Vagina (tissue), 2 donors: Measurements from ENCODE around the gene KDM6B. TPM values are rescaled to one million over a fixed set of nuclear protein-coding genes. Genes with fewer than 3 reads are reported as not detected.

Experiments
- DNase-seq, 2 donors: peaks; one replicate each; pipeline ENCODE4 v3.0.0-alpha.2; 2017; ENCODE audit errors: extremely low spot score in 2 of 2
- H3K27ac ChIP-seq: fragments of 200-600 bp; sonication (generic); one replicate; pipeline ENCODE4 v1.5.1; 2019
- H3K27me3 ChIP-seq: fragments of 200-600 bp; sonication (generic); one replicate; pipeline ENCODE4 v1.5.1; 2019
- H3K36me3 ChIP-seq, 2 donors: fragments of 200-600 bp; sonication (generic); one replicate each; pipeline ENCODE4 v1.5.1; 2017 to 2019
- H3K4me1 ChIP-seq: fragments of 200-600 bp; sonication (generic); one replicate; pipeline ENCODE4 v1.5.1; 2019
- H3K4me3 ChIP-seq, 2 donors: fragments of 200-600 bp; sonication (generic); 1 replicate in 1 of 2; 2 replicates in 1 of 2; pipeline ENCODE4 v1.5.1; 2016 to 2019
- H3K9me3 ChIP-seq: fragments of 200-600 bp; sonication (generic); one replicate; pipeline ENCODE4 v1.5.1; 2019
- POLR2A ChIP-seq, 2 donors: fragments of 450-650 bp; IDR thresholded peaks; one replicate each; pipeline ENCODE4 v1.6.1; 2017; ENCODE audit warnings: antibody characterized with exemption in 2 of 2, mild to moderate bottlenecking in 2 of 2, moderate library complexity in 2 of 2
- POLR2AphosphoS5 ChIP-seq, 2 donors: sonication (generic); formaldehyde crosslinking; IDR thresholded peaks; one replicate each; pipeline ENCODE4 v1.9.0; 2017; ENCODE audit warnings: antibody characterized with exemption in 2 of 2, mild to moderate bottlenecking in 2 of 2, low read depth in 1 of 2; ENCODE audit not compliant: insufficient read depth in 1 of 2
- intact Hi-C: fragments of 100-400 bp; cut with DNase I; formaldehyde crosslinking; loops from one replicate; pipeline ENCODE4 v1.15.1; 2023
- total RNA-seq: library from RNA; depleted of rRNA; stranded (reverse); fragments of >200 nt; gene quantifications from one replicate; pipeline ENCODE4 v1.2.3, GENCODE V29; 2016
- TF ChIP-seq, protein P1 (sequence below), 3 experiments: fragments of 450-650 bp in 2 of 3; fragments of 200-600 bp in 1 of 3; sonication (generic) in 1 of 3; IDR thresholded peaks; one replicate each; pipeline ENCODE4 v1.5.1; 2017 to 2019; ENCODE audit warnings: antibody characterized with exemption in 3 of 3, mild to moderate bottlenecking in 2 of 3, moderate library complexity in 2 of 3

KDM6B gene
- total RNA-seq, 1 donor from 2014 or later = 12.5 TPM

DNA sequence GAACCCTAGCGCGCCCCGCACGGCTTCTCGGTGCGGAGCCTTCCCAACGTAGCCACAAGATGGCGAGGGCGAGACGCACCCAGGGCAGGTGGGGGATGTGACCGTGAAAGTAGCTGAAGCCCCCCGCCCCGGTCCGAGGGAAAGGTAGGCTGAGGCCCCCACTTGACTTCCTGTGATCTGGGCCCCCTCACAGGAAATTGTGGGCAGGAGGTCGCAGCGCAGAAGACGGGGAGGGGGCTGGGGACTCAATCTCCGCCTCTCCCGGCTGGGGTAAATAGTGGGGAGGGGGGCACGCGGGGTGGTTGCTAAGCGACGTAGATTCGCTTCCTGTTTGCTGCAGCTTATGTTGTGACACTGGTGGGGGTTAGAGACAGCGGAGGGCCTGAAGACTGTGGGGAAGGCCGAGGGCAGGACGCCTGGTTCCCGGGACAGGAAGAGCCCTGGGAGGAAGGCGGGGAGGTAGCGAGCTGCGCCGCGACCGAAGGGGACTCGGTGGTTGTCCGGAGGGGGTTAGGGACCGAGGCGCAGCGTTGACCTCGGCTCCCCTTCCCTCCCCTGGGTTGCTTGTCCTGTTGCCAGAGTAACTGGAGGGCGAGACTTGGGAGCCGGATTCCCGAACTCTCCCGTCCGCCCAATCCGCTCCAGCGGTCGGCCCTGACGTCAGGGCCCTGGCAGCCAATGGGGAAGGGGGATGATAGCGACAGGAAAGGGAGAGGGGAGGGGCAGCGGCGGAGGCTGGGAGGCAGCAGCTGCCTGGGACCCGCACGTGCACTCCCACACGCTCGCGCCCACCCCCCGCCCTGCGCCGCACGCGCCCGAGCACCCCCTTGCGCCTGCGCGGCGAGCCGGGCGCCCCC lies 1.2 kb downstream of the KDM6B start:
- DNase-seq = peak in 1 of 2 donors; percentile 98
- no peaks in the 10 kb centered on the region for H3K36me3 ChIP-seq
- intact Hi-C loops = loop anchor here (5.0 kb wide), 1 partner anchor 208 kb away; the partner anchor contains the start of gene SAT2
- H3K4me1 ChIP-seq = peaks cover 46% of the 10 kb centered on the region
- peak overlapping the region; percentile 99 for H3K27ac ChIP-seq
- peak overlapping the region; percentile 70 to 95 for H3K4me3 ChIP-seq
- TF ChIP-seq POLR2AphosphoS5 (IDR thresholded peaks at IDR 0.05; ENCODE audit: insufficient read depth in 1 of 2, low read depth in 1 of 2) = peak; percentile 69 to 93
- TF ChIP-seq, protein P1, sequence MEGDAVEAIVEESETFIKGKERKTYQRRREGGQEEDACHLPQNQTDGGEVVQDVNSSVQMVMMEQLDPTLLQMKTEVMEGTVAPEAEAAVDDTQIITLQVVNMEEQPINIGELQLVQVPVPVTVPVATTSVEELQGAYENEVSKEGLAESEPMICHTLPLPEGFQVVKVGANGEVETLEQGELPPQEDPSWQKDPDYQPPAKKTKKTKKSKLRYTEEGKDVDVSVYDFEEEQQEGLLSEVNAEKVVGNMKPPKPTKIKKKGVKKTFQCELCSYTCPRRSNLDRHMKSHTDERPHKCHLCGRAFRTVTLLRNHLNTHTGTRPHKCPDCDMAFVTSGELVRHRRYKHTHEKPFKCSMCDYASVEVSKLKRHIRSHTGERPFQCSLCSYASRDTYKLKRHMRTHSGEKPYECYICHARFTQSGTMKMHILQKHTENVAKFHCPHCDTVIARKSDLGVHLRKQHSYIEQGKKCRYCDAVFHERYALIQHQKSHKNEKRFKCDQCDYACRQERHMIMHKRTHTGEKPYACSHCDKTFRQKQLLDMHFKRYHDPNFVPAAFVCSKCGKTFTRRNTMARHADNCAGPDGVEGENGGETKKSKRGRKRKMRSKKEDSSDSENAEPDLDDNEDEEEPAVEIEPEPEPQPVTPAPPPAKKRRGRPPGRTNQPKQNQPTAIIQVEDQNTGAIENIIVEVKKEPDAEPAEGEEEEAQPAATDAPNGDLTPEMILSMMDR (IDR thresholded peaks at IDR 0.05) = peak; percentile 41 to 87 (median 72)
- TF ChIP-seq POLR2A (IDR thresholded peaks at IDR 0.05) = peak in 1 of 2 donors; percentile 72
- no peaks in the 10 kb centered on the region for H3K9me3 ChIP-seq
- no peaks in the 10 kb centered on the region for H3K27me3 ChIP-seq

DNA sequence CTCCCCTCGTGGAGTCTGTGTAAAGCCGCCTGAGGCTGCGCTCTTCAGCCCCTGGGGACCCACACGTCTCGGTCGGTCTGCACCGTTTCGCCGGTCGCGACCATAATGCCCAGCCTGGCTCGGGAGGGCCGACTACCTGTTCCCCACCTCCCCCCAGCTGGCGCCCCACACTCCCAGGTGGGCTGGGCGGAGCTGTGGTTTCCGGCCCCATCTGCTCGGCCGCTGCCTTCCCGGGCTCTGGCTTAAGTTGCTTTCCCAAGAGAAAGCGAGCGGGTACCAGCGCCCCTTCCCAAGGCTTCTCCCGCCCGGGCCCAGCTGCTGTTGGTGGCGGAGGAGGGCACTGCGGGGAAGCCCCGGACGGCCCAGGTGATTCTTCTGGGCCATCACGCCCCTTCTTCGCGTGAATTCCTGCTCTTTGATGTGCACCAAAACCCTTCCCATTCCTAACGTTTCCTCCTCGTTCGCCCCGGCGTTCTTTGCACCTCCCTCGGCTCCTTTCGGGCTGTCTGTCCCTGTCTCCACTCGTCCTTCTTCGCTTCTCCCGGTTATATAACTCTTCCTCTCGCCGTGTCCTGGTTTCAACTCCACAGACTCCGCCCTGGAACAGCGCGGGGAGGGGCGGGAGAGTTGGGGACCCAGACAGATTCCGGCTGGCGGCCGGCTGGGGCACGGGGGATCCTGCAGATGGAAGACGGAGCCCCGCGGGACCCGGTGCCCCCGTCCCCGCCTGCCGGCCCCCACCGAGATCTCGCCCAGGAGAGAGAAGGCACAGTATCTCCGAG lies 2.0 kb downstream of the KDM6B start:
- peak overlapping the region; percentile 99 for H3K27ac ChIP-seq
- TF ChIP-seq, protein P1 (IDR thresholded peaks at IDR 0.05) = no peak
- TF ChIP-seq POLR2A (IDR thresholded peaks at IDR 0.05) (peak in 1 of 2 donors; percentile 5), POLR2AphosphoS5 (IDR thresholded peaks at IDR 0.05; ENCODE audit: insufficient read depth in 1 of 2, low read depth in 1 of 2) (peak in 1 of 2 donors; percentile 78)
- H3K4me3 ChIP-seq = peak overlapping the region; percentile 70 to 95
- no peak for DNase-seq
- intact Hi-C loops = loop anchor here (5.0 kb wide), 1 partner anchor 209 kb away; the partner anchor contains the start of gene SAT2
- H3K27me3 ChIP-seq = no peaks in the 10 kb centered on the region
- no peaks in the 10 kb centered on the region for H3K9me3 ChIP-seq
- peaks cover 54% of the 10 kb centered on the region for H3K4me1 ChIP-seq
- no peaks in the 10 kb centered on the region for H3K36me3 ChIP-seq

DNA sequence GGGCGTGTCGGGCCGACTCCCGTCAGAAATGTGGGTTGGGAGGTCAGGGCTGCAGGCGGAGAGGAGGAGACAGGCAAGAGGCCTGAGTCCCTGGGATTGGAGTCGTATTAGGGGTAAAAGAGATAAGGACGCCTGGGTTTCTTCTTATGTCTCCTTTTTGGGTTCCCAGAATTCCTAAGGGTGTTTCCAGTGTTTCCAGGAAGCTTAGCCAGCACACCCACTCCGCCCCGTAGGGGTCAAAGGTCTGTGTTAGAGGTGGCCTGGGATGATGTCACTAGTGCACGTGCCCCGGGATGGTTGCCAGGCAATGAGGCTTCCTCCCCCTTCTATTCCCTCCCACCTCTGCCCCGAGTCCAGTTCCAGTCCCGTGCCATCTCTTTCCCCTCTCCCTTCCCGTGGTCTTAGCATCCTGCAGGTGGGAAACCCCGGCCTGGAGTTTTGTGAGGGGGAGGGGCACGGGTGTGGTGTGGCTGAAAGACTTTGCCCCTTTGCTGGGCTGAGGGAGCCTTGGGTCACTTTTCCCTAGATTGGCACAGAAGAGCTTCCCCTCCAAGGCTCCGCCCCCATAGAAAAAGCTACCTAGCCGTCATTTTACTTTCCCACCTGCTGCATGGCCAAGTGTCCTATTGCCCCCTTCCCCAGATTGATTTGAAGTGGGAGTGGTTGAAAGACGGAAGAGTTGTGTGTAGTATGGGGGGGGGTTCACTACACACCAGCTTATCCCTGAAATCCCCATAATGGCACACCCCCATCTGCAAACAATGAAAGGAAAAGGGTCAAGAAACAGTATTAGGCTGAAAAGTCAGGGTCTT lies 2.8 kb downstream of the KDM6B start:
- peak overlapping the region; percentile 70 to 95 for H3K4me3 ChIP-seq
- H3K9me3 ChIP-seq = no peaks in the 10 kb centered on the region
- no peaks in the 10 kb centered on the region for H3K27me3 ChIP-seq
- H3K36me3 ChIP-seq = no peaks in the 10 kb centered on the region
- intact Hi-C loops = loop anchor here (5.0 kb wide), 1 partner anchor 210 kb away; the partner anchor contains the start of gene SAT2
- peaks cover 59% of the 10 kb centered on the region for H3K4me1 ChIP-seq
- H3K27ac ChIP-seq = peak overlapping the region; percentile 99
- TF ChIP-seq POLR2A (IDR thresholded peaks at IDR 0.05) = peak in 1 of 2 donors; percentile 45
- TF ChIP-seq POLR2AphosphoS5 (IDR thresholded peaks at IDR 0.05; ENCODE audit: insufficient read depth in 1 of 2, low read depth in 1 of 2) = peak; percentile 52 to 70
- TF ChIP-seq, protein P1 (IDR thresholded peaks at IDR 0.05) = no peak
- DNase-seq = peak in 1 of 2 donors; percentile 95

DNA sequence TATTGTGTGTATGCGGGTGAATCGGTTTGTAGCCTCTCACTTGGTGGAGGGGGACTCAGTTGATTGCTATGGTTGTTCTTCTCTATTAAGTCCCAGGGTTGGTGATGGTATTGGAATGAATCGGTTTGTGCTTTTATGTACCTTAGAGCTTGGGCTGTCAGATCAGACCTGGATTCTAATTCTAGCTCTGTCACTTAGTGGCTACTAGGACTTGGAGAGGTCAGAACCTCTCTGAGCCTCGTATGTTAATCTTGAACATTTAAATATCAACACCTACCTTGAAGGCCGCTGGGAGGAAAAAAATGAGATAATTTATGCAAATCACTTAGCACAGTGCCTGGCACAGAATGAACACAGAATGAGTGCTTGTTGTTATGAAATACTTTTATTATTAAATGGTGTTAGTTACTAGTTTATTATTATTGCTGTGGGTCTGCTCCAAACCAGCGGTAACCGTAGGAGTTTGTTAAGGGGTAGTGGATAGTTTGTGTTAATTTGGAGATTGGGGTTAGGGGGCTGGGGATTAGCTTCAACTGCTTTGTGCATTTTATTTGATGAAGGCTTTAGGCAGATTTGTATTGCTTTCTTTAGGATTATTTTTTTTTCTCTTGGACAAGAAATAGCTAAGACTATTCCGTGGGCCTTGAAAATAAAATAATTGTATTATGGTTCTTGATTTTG lies 3.5 kb downstream of the KDM6B start:
- intact Hi-C loops = loop anchor here (5.0 kb wide), 1 partner anchor 210 kb away; the partner anchor contains the start of gene SAT2
- H3K27me3 ChIP-seq = no peaks in the 10 kb centered on the region
- H3K4me1 ChIP-seq = peaks cover 62% of the 10 kb centered on the region
- TF ChIP-seq POLR2A (IDR thresholded peaks at IDR 0.05) (no peak), POLR2AphosphoS5 (IDR thresholded peaks at IDR 0.05; ENCODE audit: insufficient read depth in 1 of 2, low read depth in 1 of 2) (no peak)
- TF ChIP-seq, protein P1 (IDR thresholded peaks at IDR 0.05) = no peak
- H3K36me3 ChIP-seq = no peaks in the 10 kb centered on the region
- DNase-seq = no peak
- peak overlapping the region; percentile 99 for H3K27ac ChIP-seq
- no peaks in the 10 kb centered on the region for H3K9me3 ChIP-seq
- H3K4me3 ChIP-seq = peak overlapping the region; percentile 24 to 70
